Astrocyte of the cerebellum (primary cell): ENCODE measurements around the gene GALNTL6.

Experiments
- DNase-seq: peaks from one replicate; pipeline ENCODE4 v3.0.0-alpha.2; 2011; ENCODE audit warnings: low read depth
- H3K4me3 ChIP-seq: 2 replicates; pipeline ENCODE4 v1.5.1; 2011; ENCODE audit warnings: mild to moderate bottlenecking, low read depth, low read length, moderate library complexity
- CTCF ChIP-seq: IDR thresholded peaks from 2 replicates; pipeline ENCODE4 v1.5.1; 2012; ENCODE audit warnings: low read length, low read depth, moderate library complexity, mild to moderate bottlenecking; ENCODE audit errors: missing control alignments
- in situ Hi-C: cut with HindIII; loops from 2 replicates; pipeline ENCODE4 v1.10.0; 2017; ENCODE audit warnings: low sequenced_read_pairs

The GALNTL6 gene

DNA sequence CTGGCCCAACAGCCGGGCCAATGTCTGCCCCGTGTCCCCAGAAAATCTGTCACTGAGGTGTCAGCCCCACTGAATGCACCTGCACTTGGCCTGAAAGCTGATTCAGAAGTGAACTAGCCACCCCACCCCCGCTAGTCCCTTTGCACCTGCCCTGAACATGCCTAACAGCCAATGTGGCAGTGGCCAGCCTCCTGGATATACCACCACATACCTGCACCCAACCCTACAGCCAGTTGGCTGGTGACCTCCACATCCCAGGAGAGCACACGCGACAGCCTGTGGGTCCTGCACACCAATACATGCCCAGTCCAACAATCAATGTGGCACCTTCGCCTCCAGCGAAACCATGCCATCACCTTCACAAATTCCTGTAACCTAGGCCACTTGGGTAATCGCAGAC is 116.7 kb downstream of the GALNTL6 start:
- no peak for TF ChIP-seq CTCF
- in situ Hi-C loops = no loop called here
- DNase-seq = no peak
- no peak overlapping the region for H3K4me3 ChIP-seq

DNA sequence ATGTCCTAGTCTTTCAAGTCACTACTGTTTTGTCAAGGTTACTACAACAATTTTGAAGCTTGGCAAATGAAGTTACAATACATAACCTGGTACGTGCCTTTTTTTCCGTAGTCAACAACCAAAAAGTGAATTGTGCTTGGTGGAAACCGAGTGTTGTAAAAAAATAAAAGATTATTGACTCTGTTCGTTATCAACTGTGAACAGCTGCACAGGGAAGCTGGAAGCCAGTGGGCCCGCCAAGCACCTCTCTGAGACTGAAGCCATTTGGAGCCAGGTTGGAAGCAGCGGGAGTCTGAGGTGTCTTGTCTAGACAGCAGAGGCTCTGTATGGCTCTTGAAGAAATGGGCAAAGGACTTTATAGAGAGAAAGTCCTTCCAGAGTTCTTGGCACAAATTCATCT is 119.0 kb downstream of the GALNTL6 start:
- in situ Hi-C loops = no loop called here
- no peak for TF ChIP-seq CTCF

GRCh38 chr4:171940656-171941055 is 127.5 kb downstream of the GALNTL6 start:
- TF ChIP-seq CTCF = no peak

More for the DNA sequence above, 119.0 kb downstream of the GALNTL6 start:
- no peak overlapping the region for H3K4me3 ChIP-seq
- no peak for DNase-seq

GRCh38 chr4:171947400-171947799 is 134.2 kb downstream of the GALNTL6 start:
- DNase-seq = no peak
- in situ Hi-C loops = no loop called here
- no peak for TF ChIP-seq CTCF
- H3K4me3 ChIP-seq = no peak overlapping the region

More at GRCh38 chr4:171940656-171941055, 127.5 kb downstream of the GALNTL6 start:
- DNase-seq = no peak
- H3K4me3 ChIP-seq = no peak overlapping the region
- in situ Hi-C loops = no loop called here

GRCh38 chr4:171948038-171948437 is 134.8 kb downstream of the GALNTL6 start:
- no peak for DNase-seq
- no peak for TF ChIP-seq CTCF
- H3K4me3 ChIP-seq = no peak overlapping the region
- in situ Hi-C loops = no loop called here

DNA sequence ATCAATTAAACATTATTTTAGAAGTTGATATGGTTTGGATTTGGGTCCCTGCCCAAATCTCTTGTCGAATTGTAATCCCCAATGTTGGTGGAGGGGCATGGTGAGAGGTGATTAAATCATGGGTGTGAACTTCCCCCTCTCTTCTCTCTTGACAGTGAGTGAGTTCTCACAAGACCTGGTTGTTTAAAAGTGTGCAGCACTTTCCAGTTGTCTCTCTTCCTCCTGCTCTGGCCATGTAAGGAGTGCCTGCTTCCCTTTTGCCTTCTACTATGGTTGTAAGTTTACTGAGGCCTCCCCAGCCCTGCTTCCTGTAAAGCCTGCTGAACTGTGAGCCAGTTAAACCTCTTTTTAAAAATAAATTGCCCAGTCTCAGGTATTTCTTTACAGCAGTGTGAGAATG is 141.4 kb downstream of the GALNTL6 start:
- in situ Hi-C loops = no loop called here
- no peak for DNase-seq

More for the DNA sequence above, 141.4 kb downstream of the GALNTL6 start:
- H3K4me3 ChIP-seq = no peak overlapping the region
- no peak for TF ChIP-seq CTCF
